SK-N-SH treated with all-trans-retinoic acid at 6 μM for 48 hours (cell line): ENCODE results near the gene GIMAP5.

ENCODE experiments used
- ATAC-seq: fragments of 200-7000 bp; cut with Tn5 transposase; 3 replicates; pipeline ENCODE4 v1.9.1; 2020; ENCODE audit warnings: mild to moderate bottlenecking, moderate library complexity
- ARNTL ChIP-seq: fragments of 450-650 bp; formaldehyde crosslinking; IDR thresholded peaks from 2 replicates; pipeline ENCODE4 v1.5.0; 2020; ENCODE audit warnings: low read depth, mild to moderate bottlenecking, moderate library complexity, borderline replicate concordance
- CSDC2 ChIP-seq: fragments of 250-450 bp; sonication (Bioruptor Pico); IDR thresholded peaks from 2 replicates; pipeline ENCODE4 v1.5.0; 2020; ENCODE audit warnings: mild to moderate bottlenecking, moderate library complexity
- CSRNP3 ChIP-seq: fragments of 250-450 bp; sonication (Bioruptor Pico); IDR thresholded peaks from 2 replicates; pipeline ENCODE4 v1.5.1; 2021; ENCODE audit warnings: mild to moderate bottlenecking, moderate library complexity
- ESRRG ChIP-seq: fragments of 250-450 bp; sonication (Bioruptor Pico); IDR thresholded peaks from 2 replicates; pipeline ENCODE4 v1.6.1; 2021; ENCODE audit warnings: mild to moderate bottlenecking
- GLIS3 ChIP-seq: fragments of 250-450 bp; sonication (Bioruptor Pico); IDR thresholded peaks from 2 replicates; pipeline ENCODE4 v1.5.0; 2020; ENCODE audit warnings: mild to moderate bottlenecking, moderate library complexity
- ISL1 ChIP-seq: fragments of 250-450 bp; sonication (Bioruptor Pico); IDR thresholded peaks from 2 replicates; pipeline ENCODE4 v2.1.2; 2022; ENCODE audit warnings: mild to moderate bottlenecking, moderate library complexity
- OSR1 ChIP-seq: fragments of 250-450 bp; sonication (Bioruptor Pico); IDR thresholded peaks from 2 replicates; pipeline ENCODE4 v1.8.0; 2022; ENCODE audit warnings: moderate library complexity, mild to moderate bottlenecking, inconsistent platforms
- PPARA ChIP-seq: fragments of 250-450 bp; sonication (Bioruptor Pico); IDR thresholded peaks from 2 replicates; pipeline ENCODE4 v1.5.0; 2020; ENCODE audit warnings: mild to moderate bottlenecking, borderline replicate concordance
- SNAI2 ChIP-seq: fragments of 250-450 bp; sonication (Bioruptor Pico); IDR thresholded peaks from 2 replicates; pipeline ENCODE4 v1.5.0; 2020; ENCODE audit warnings: mild to moderate bottlenecking, moderate library complexity
- TCF4 ChIP-seq: fragments of 250-450 bp; sonication (Bioruptor Pico); IDR thresholded peaks from 2 replicates; pipeline ENCODE4 v1.8.0; 2021; ENCODE audit warnings: mild to moderate bottlenecking, moderate library complexity, borderline replicate concordance
- TOX ChIP-seq: fragments of 250-450 bp; sonication (Bioruptor Pico); IDR thresholded peaks from 2 replicates; pipeline ENCODE4 v1.8.0; 2021; ENCODE audit warnings: mild to moderate bottlenecking, moderate library complexity, borderline replicate concordance
- ZC3H10 ChIP-seq: fragments of 250-450 bp; sonication (Bioruptor Pico); IDR thresholded peaks from 2 replicates; pipeline ENCODE4 v1.5.1; 2021; ENCODE audit warnings: mild to moderate bottlenecking, moderate library complexity
- ZFP3 ChIP-seq: fragments of 250-450 bp; sonication (Bioruptor Pico); IDR thresholded peaks from 2 replicates; pipeline ENCODE4 v1.5.0; 2020; ENCODE audit warnings: mild to moderate bottlenecking, moderate library complexity
- ZFP30 ChIP-seq: fragments of 450-650 bp; formaldehyde crosslinking; IDR thresholded peaks from 2 replicates; pipeline ENCODE4 v1.5.0; 2022; ENCODE audit warnings: mild to moderate bottlenecking, moderate library complexity
- ZNF565 ChIP-seq: fragments of 450-650 bp; formaldehyde crosslinking; conservative IDR thresholded peaks from 2 replicates; pipeline ENCODE4 v1.5.0; 2020; ENCODE audit warnings: low read depth, mild to moderate bottlenecking, moderate library complexity
- ZNF70 ChIP-seq: fragments of 450-650 bp; formaldehyde crosslinking; IDR thresholded peaks from 2 replicates; pipeline ENCODE4 v1.5.0; 2020; ENCODE audit warnings: mild to moderate bottlenecking, moderate library complexity
- ZNF8 ChIP-seq: fragments of 450-650 bp; formaldehyde crosslinking; IDR thresholded peaks from 2 replicates; pipeline ENCODE4 v1.5.0; 2020; ENCODE audit warnings: mild to moderate bottlenecking, moderate library complexity
- TF ChIP-seq, protein P1 (sequence below): fragments of 250-450 bp; sonication (Bioruptor Pico); IDR thresholded peaks from 2 replicates; pipeline ENCODE4 v1.8.0; 2021; ENCODE audit warnings: low read depth, mild to moderate bottlenecking, moderate library complexity, borderline replicate concordance
- TF ChIP-seq, protein P2 (sequence below): fragments of 250-450 bp; sonication (Bioruptor Pico); IDR thresholded peaks from 2 replicates; pipeline ENCODE4 v1.5.0; 2020; ENCODE audit warnings: mild to moderate bottlenecking, moderate library complexity
- TF ChIP-seq, protein P3 (sequence below): fragments of 250-450 bp; sonication (Bioruptor Pico); IDR thresholded peaks from 2 replicates; pipeline ENCODE4 v1.5.1; 2020; ENCODE audit warnings: low read depth, mild to moderate bottlenecking, moderate library complexity

The GIMAP5 gene

GRCh38 chr7:150716939-150717338 is 20.3 kb upstream of the GIMAP5 start (continued):
- TF ChIP-seq CSRNP3 (no peak), ZNF70 (no peak)

- ATAC-seq: no peak
- no peak for TF ChIP-seq PPARA (CRISPR knock-in tag)
These were observed 19.3 kb upstream of the GIMAP5 start for GRCh38 chr7:150717814-150718420.

DNA sequence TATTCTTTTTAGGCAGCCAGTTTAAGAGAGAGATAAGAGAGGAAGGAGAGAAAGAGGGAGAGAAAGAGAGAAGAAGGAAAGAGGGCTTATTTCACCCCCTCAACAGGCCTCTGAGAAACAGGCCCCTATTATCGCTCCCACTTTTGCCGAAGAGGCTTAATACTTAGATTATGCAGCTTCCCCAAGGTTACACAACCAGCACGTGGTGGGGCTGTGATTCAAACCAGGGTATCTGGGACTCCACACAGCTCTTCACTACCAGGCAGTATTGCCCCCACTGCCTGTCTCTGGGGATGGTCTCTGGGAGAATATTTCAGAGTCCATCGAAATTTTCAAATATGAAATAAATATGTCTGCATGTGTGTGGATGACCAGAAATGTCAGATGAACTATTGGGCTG is 17.8 kb upstream of the GIMAP5 start:
- ATAC-seq: no peak
- TF ChIP-seq ZNF565 (CRISPR knock-in tag) (no peak), ESRRG (CRISPR knock-in tag) (no peak), GLIS3 (no peak), TCF4 (CRISPR knock-in tag) (no peak), TOX (CRISPR knock-in tag) (no peak), ZFP3 (CRISPR knock-in tag) (no peak), OSR1 (CRISPR knock-in tag) (no peak), SNAI2 (CRISPR knock-in tag) (no peak), ARNTL (CRISPR knock-in tag) (no peak), CSDC2 (CRISPR knock-in tag) (no peak), ZFP30 (CRISPR knock-in tag) (no peak)
- TF ChIP-seq, protein P1, sequence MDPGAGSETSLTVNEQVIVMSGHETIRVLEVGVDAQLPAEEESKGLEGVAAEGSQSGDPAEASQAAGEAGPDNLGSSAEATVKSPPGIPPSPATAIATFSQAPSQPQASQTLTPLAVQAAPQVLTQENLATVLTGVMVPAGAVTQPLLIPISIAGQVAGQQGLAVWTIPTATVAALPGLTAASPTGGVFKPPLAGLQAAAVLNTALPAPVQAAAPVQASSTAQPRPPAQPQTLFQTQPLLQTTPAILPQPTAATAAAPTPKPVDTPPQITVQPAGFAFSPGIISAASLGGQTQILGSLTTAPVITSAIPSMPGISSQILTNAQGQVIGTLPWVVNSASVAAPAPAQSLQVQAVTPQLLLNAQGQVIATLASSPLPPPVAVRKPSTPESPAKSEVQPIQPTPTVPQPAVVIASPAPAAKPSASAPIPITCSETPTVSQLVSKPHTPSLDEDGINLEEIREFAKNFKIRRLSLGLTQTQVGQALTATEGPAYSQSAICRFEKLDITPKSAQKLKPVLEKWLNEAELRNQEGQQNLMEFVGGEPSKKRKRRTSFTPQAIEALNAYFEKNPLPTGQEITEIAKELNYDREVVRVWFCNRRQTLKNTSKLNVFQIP: no peak
- TF ChIP-seq, all 23 proteins: peak for 0

DNA sequence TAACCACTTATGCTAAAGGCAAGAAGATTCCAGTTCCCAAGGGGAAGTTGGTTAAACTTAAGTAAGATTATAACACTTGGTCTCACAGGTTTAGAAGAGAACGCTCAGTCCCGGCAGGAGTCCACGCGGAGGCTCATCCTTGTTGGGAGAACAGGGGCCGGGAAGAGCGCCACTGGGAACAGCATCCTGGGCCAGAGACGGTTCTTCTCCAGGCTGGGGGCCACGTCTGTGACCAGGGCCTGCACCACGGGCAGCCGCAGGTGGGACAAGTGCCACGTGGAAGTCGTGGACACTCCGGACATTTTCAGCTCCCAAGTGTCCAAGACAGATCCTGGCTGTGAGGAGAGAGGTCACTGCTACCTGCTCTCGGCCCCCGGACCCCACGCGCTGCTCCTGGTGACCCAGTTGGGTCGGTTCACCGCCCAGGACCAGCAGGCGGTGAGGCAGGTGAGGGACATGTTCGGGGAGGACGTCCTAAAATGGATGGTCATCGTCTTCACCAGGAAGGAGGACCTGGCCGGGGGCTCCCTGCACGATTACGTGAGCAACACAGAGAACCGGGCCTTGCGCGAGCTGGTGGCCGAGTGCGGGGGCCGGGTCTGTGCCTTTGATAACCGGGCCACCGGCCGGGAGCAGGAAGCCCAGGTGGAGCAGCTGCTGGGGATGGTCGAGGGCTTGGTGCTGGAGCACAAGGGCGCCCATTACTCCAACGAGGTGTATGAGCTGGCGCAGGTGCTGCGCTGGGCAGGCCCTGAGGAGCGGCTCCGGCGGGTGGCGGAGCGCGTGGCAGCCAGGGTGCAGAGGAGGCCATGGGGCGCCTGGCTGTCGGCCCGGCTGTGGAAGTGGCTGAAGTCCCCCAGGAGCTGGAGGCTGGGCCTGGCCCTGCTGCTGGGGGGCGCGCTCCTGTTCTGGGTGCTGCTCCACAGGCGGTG is 17.0 kb upstream of the GIMAP5 start:
- ATAC-seq: peak; percentile 29
- TF ChIP-seq ISL1 (no peak), ZFP3 (CRISPR knock-in tag) (no peak), TCF4 (CRISPR knock-in tag) (no peak)
- TF ChIP-seq, protein P2, sequence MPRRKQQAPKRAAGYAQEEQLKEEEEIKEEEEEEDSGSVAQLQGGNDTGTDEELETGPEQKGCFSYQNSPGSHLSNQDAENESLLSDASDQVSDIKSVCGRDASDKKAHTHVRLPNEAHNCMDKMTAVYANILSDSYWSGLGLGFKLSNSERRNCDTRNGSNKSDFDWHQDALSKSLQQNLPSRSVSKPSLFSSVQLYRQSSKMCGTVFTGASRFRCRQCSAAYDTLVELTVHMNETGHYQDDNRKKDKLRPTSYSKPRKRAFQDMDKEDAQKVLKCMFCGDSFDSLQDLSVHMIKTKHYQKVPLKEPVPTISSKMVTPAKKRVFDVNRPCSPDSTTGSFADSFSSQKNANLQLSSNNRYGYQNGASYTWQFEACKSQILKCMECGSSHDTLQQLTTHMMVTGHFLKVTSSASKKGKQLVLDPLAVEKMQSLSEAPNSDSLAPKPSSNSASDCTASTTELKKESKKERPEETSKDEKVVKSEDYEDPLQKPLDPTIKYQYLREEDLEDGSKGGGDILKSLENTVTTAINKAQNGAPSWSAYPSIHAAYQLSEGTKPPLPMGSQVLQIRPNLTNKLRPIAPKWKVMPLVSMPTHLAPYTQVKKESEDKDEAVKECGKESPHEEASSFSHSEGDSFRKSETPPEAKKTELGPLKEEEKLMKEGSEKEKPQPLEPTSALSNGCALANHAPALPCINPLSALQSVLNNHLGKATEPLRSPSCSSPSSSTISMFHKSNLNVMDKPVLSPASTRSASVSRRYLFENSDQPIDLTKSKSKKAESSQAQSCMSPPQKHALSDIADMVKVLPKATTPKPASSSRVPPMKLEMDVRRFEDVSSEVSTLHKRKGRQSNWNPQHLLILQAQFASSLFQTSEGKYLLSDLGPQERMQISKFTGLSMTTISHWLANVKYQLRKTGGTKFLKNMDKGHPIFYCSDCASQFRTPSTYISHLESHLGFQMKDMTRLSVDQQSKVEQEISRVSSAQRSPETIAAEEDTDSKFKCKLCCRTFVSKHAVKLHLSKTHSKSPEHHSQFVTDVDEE (CRISPR knock-in tag): no peak

- no peak for ATAC-seq
- TF ChIP-seq ARNTL (CRISPR knock-in tag) (no peak), ESRRG (CRISPR knock-in tag) (no peak), ISL1 (no peak), ZNF70 (no peak), ZFP3 (CRISPR knock-in tag) (no peak), TCF4 (CRISPR knock-in tag) (no peak), ZNF8 (CRISPR knock-in tag) (no peak), GLIS3 (no peak), TOX (CRISPR knock-in tag) (no peak), OSR1 (CRISPR knock-in tag) (no peak), ZC3H10 (CRISPR knock-in tag) (no peak), CSDC2 (CRISPR knock-in tag) (no peak)
- TF ChIP-seq, protein P2 (CRISPR knock-in tag): no peak
- TF ChIP-seq, protein P1: no peak
- TF ChIP-seq, protein P3, sequence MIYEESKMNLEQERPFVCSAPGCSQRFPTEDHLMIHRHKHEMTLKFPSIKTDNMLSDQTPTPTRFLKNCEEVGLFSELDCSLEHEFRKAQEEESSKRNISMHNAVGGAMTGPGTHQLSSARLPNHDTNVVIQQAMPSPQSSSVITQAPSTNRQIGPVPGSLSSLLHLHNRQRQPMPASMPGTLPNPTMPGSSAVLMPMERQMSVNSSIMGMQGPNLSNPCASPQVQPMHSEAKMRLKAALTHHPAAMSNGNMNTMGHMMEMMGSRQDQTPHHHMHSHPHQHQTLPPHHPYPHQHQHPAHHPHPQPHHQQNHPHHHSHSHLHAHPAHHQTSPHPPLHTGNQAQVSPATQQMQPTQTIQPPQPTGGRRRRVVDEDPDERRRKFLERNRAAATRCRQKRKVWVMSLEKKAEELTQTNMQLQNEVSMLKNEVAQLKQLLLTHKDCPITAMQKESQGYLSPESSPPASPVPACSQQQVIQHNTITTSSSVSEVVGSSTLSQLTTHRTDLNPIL: no peak
These were observed 15.2 kb upstream of the GIMAP5 start for GRCh38 chr7:150721970-150722373.
